GM21619 (cell line): Measurements from ENCODE around the gene ITLN1.
A peak's percentile ranks its signal among the peaks of the same experiment; 100 is the strongest.
"Not testable (repeated sequence)": the region's sequence is repeated elsewhere in the genome, so short reads cannot be mapped to it uniquely, and the experiment has no call there.

Experiments used
- ATAC-seq: cut with Tn5 transposase; IDR thresholded peaks from one replicate; pipeline ENCODE4 v1.9.1; 2021; ENCODE audit not compliant: unreplicated experiment

ITLN1 gene

DNA sequence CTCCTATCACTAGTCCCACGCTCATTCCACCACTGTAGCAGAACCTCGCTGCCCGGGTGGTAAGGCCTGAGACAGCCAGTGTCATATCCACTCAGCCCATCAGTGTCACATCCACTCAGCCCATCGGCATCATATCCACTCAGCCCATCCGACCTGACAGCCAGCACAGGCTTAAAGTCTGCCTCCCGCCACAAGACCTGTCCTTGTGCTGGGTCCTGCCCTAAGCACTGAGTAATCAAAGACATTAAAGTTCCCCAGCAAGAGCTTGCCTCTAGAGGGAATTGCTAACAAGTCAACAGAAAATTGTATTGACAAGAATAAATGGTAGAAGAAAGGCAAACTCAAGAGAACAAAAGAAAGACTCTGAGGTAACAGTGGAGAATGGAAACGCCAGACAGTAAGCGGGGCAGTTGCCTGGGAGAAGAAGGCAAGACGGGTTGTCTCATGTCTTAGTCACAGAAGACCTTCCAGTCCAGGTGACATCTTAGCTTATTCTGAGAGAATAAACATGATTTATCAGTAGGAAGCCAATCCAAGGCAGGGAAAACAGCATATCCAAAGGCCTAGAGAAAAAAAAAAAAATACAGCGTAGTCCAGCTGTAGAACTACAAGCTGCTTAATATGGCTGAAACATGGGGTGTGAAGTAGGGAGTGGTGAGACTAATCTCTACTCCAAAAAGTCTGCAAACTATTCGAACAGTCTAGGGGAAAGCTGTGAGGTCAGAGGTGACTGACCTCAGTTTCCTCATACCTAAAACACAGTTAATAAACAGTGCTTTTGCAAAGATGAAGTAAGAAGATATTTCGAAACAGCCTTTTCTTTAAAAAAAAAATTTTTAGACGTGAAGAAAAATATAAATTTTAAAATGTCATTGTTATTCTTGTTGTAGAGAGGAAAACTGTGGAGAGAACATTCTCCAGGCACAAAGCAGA is 1.1 kb downstream of the ITLN1 start:
- ATAC-seq, result no peak

DNA sequence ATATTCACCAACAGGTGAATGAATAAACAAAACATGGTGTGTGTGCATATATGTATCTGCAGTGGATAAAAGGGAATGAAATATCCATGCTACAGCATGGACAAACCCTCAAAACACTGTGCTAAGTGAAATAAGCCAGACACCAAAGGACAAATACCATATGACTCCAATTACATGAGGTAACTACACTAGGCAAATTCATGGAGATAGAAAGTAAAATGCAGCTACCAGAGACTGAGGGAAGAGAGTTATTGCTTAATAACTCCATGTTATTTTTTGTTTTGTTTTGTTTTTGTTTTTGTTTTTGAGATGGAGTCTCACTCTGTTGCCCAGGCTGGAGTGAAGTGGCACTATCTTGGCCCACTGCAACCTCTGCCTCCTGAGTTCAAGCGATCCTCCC is 2.4 kb downstream of the ITLN1 start:
- ATAC-seq, result no peak

DNA sequence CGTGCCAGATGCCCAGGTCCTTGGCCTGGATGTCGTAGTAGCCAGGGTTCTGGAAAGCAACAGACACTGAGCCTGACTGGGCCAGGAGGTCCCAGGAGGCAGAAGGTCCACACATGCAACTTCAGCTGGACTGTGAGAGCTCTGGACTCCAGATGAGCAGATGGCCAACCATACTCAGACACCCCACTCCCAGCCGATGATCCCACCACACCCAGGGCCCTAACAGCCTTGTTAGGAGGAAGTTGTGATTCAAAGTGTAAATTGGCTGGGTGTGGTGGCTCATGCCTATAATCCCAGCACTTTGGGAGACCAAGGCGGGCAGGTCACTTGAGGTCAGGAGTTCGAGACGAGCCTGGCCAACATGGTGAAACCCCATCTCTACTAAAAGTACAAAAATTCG is 3.7 kb downstream of the ITLN1 start:
- not testable (repeated sequence) for ATAC-seq

DNA sequence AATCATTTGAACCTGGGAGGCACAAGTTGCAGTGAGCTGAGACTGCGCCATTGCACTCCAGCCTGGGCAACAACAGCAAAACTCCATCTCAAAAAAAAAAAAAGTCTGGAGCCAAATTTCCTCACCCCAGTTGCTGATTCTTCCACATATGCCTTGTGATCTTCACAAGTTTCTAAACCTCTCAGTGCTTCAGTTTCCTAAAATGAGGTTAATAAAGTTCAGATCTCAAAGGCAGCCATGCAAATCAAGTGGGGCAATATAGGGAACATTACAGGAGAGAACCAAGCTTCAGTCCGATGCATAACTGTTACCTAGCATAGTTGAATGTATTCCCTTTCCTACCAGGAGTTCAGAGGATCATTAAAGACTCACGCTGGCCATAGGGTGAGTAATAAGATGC is 4.8 kb downstream of the ITLN1 start:
- ATAC-seq, result no peak

GRCh38 chr1:160879056-160879455 is 5.9 kb downstream of the ITLN1 start:
- ATAC-seq, result no peak

DNA sequence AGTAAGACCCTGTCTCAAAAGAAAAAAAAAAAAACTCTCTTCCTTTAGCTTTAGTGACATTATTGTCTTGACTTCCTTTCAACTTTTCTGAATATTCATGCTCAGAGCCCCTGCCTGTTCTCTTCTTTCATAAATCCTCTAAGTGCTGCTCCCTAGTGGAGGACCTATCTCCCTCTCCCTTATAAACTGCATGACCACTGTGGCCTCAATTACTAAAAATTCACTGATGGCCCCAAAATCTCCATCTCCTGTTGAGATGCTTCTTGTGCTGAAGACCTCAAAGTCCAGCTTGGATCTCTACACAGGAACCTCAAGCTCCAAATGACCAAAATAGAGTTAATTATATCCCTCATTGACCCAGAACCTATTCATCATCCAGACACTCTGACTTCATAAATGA is 7.8 kb downstream of the ITLN1 start:
- no peak for ATAC-seq

- ATAC-seq, result no peak
These were observed 8.7 kb downstream of the ITLN1 start for GRCh38 chr1:160876311-160876710.

DNA sequence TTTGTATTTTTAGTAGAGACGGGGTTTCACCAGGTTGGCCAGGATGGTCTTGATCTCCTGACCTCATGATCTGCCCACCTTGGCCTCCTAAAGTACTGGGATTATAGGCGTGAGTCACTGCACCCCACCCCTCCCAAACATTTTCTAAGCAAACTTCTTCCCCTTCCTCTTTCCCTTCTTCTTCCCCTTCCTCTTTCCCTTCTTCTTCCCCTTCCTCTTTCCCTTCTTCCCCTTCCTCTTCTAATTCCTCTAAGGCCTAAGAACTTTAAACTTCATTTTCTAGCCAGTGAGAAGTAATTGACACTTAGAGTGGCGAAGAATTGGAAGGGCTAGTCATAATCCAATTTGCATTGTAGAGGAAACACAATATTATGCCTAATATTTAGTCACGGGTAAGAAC is 9.4 kb downstream of the ITLN1 start:
- ATAC-seq, result not testable (repeated sequence)

GRCh38 chr1:160874935-160875334 is 10.0 kb downstream of the ITLN1 start:
- ATAC-seq, result no peak

- ATAC-seq, result no peak
These were observed 16.8 kb downstream of the ITLN1 start for GRCh38 chr1:160868141-160868540.

GRCh38 chr1:160867651-160868050 is 17.3 kb downstream of the ITLN1 start:
- not testable (repeated sequence) for ATAC-seq

DNA sequence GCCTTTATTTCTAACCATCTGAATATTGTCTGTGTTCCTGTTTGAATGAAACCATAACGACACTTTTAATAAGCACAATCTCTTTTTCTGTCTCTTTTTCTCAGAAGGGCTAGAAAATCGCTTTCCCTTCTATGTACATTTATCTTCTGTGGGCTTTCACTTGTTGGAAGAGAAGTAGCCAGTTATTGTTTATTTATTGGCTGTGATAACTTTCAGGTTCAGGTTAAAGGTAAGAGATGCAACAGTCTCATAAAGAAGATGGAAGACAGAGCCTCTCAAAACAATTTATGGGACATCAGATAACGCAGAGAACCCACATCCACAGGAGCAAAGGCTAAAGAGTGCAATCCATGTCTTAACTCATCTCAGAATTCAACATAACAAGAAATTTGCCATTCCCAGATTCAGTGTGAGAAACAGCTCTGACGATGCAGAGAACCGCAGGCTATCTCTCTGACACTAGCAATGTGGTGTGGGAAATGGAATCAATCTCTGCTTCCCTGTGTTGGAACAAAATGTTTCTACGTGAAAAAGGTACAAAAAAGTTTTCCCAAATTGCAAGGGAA is 18.2 kb downstream of the ITLN1 start:
- ATAC-seq, result no peak

- ATAC-seq, result no peak
These were observed 18.8 kb downstream of the ITLN1 start for GRCh38 chr1:160866001-160866694.

DNA sequence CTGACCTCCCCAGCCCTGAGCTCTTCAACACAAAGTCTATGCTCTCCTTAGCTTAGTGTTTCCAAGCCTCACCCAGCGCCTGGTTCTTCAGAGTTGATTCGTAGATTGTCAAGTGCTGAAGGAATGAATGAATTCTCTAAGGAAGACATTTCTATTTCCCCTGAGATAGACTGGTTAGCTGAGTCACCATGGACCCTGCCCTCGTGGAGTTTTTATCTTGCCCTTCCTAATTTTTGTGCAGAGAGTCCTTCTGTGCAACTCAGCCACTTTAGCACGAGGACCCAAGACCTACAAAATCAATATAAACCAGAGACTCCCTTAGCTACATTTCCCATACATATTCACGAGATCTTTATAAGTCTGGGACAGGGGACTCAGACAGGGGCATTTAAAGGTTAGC is 19.6 kb downstream of the ITLN1 start:
- no peak for ATAC-seq

- no peak for ATAC-seq
These were observed 20.8 kb downstream of the ITLN1 start for GRCh38 chr1:160864173-160864572.

DNA sequence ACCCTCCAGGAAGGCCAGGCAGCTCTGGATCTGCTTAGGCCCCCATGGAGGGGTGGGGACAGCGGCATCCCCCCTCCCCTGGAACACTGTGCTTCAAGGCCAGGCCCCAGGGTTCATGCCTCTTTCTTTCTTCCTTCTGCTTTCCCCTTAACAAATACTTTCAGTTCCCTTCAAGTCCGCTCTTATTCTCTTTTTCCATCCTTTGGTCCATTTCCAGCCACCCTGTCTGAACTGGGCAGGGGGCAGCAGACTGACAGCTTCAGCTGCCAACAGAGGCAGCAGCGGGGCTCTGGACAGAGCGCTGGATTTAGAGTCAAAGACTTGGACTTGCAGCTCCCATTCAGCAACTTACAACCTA is 21.2 kb downstream of the ITLN1 start:
- ATAC-seq, result no peak

- ATAC-seq, result no peak
These were observed 21.8 kb downstream of the ITLN1 start for GRCh38 chr1:160863061-160863773.

DNA sequence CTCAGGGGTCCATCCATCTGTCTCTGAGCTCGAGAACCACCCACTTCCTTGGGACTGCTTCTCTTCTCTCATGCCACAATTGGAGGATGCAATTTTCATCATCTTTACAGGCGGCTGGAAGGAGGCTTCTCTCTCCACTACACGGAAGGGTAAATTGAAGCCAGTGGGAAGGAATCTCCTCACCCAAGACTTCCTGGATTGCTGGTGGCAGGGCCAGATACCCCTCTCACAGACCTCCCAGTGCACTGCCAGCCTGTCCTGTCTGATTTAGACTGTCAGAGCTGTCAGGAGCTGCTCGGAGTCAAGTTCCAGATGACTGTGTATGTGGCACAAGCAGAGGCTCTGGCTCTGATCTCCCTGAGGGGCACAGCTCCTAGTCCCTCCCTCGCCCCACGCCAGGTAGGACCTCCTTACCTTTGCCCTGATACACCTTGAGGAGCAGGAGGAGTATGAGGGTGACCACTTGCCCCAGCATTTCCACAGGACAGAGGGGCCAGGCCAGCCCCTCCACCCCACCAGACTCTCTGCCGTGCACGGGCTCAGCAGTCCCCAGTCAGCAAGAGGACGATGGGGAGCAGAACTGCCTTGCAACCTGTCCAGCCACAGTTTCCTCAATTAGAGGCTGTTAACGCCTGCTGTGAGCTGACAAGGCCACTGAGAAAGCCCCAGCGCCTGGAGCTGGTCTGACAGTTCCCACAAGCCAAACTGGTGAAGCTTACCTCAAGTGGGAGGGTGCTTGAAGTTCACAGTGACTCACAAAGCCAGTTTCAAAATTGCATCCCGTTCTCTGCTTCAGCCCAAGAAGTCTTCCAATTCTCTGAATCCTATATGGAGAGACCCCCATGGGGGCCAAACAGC is 22.5 kb downstream of the ITLN1 start, which contains the start of gene CD244:
Gene CD244, minus strand, starts transcription at position 685 of the 858 bp plus-strand sequence. Its CDS starts 210 bp downstream, at position 475.
- ATAC-seq, result peak; percentile 85

GRCh38 chr1:160860840-160861505 is 24.0 kb downstream of the ITLN1 start:
- ATAC-seq, result no peak

- ATAC-seq, result no peak
These were observed 25.8 kb downstream of the ITLN1 start for GRCh38 chr1:160859166-160859565.
